Hepatocyte (in vitro differentiated cells): ENCODE data around the gene ATP6V0A4. TPM values are rescaled to one million over a fixed set of nuclear protein-coding genes. Genes with fewer than 3 reads are reported as not detected.

ENCODE experiments used
- DNase-seq: peaks from one replicate; pipeline ENCODE4 v3.0.0-alpha.2; 2016; ENCODE audit warnings: low spot score
- H2AFZ ChIP-seq: fragments of 200-600 bp; sonication (generic); 2 replicates; pipeline ENCODE4 v1.6.0; 2016; ENCODE audit warnings: antibody characterized with exemption, mild to moderate bottlenecking
- H3K27ac ChIP-seq: fragments of 200-600 bp; sonication (generic); 2 replicates; pipeline ENCODE4 v1.5.1; 2016; ENCODE audit warnings: mild to moderate bottlenecking
- H3K27me3 ChIP-seq: fragments of 200-600 bp; sonication (generic); 2 replicates; pipeline ENCODE4 v1.6.1; 2016
- H3K36me3 ChIP-seq: fragments of 200-600 bp; sonication (generic); replicated peaks from 2 replicates; pipeline ENCODE4 v1.5.1; 2016; ENCODE audit warnings: low read depth; ENCODE audit not compliant: insufficient read depth
- H3K4me1 ChIP-seq: fragments of 200-600 bp; sonication (generic); 2 replicates; pipeline ENCODE4 v1.5.1; 2016; ENCODE audit warnings: mild to moderate bottlenecking, moderate library complexity; ENCODE audit not compliant: insufficient read depth
- H3K4me2 ChIP-seq: fragments of 200-600 bp; sonication (generic); 2 replicates; pipeline ENCODE4 v1.6.0; 2016
- H3K4me3 ChIP-seq: fragments of 200-600 bp; sonication (generic); 2 replicates; pipeline ENCODE4 v1.5.1; 2016; ENCODE audit warnings: mild to moderate bottlenecking
- H3K79me2 ChIP-seq: fragments of 200-600 bp; sonication (generic); 2 replicates; pipeline ENCODE4 v1.6.0; 2017; ENCODE audit warnings: mild to moderate bottlenecking
- H3K9me2 ChIP-seq: fragments of 200-600 bp; sonication (generic); replicated peaks from 2 replicates; pipeline ENCODE4 v1.6.0; 2017; ENCODE audit warnings: mild to moderate bottlenecking; ENCODE audit not compliant: insufficient read depth
- H3K9me3 ChIP-seq: fragments of 200-600 bp; sonication (generic); 2 replicates; pipeline ENCODE4 v1.5.1; 2016; ENCODE audit warnings: low read depth, mild to moderate bottlenecking
- H4K20me1 ChIP-seq: fragments of 200-600 bp; sonication (generic); 2 replicates; pipeline ENCODE4 v1.6.0; 2016; ENCODE audit warnings: mild to moderate bottlenecking; ENCODE audit not compliant: insufficient read depth, poor library complexity, severe bottlenecking
- EZH2 ChIP-seq: fragments of 200-600 bp; sonication (generic); IDR thresholded peaks from 2 replicates; pipeline ENCODE4 v1.6.1; 2016; ENCODE audit warnings: antibody characterized with exemption, mild to moderate bottlenecking, borderline replicate concordance
- EZH2phosphoT487 ChIP-seq: fragments of 200-600 bp; sonication (generic); IDR thresholded peaks from one replicate; pipeline ENCODE4 v1.6.1; 2018; ENCODE audit warnings: antibody characterized with exemption, mild to moderate bottlenecking, low read depth, moderate library complexity; ENCODE audit not compliant: unreplicated experiment, severe bottlenecking
- WGBS: methylation state at CpG from one replicate; pipeline ENCODE4 v1.1.6; 2016; ENCODE audit warnings: low lambda C conversion rate; ENCODE audit errors: missing lambda C conversion rate; 5-methylcytosine and 5-hydroxymethylcytosine counted together
- polyA plus RNA-seq: library from polyadenylated mRNA; unstranded; fragments of >200 nt; fragmentation: Nextera tagmentation; extraction: Ambion mirVana; gene quantifications from 2 replicates; pipeline ENCODE4 v1.2.1, GENCODE V29; 2016
- total RNA-seq: library from RNA; depleted of rRNA; stranded (reverse); fragments of >200 nt; gene quantifications from 2 replicates; pipeline ENCODE4 v1.2.3, GENCODE V29; 2014
- TF ChIP-seq, protein P1 (sequence below): fragments of 200-600 bp; sonication (generic); IDR thresholded peaks from 2 replicates; pipeline ENCODE4 v1.5.1; 2016; ENCODE audit warnings: antibody characterized with exemption, mild to moderate bottlenecking; ENCODE audit not compliant: poor library complexity

The ATP6V0A4 gene
- total and polyA plus RNA-seq, 2 experiments from 2014 or later: 0.34 to 1.1 TPM

GRCh38 chr7:138750901-138751464 lies 47.0 kb downstream of the ATP6V0A4 start:
- no peak overlapping the region for H3K27ac ChIP-seq
- 73% methylated on average over 18 of the region's 18 CpGs for WGBS
- no peaks in the 10 kb centered on the region for H3K9me3 ChIP-seq
- TF ChIP-seq, protein P1, sequence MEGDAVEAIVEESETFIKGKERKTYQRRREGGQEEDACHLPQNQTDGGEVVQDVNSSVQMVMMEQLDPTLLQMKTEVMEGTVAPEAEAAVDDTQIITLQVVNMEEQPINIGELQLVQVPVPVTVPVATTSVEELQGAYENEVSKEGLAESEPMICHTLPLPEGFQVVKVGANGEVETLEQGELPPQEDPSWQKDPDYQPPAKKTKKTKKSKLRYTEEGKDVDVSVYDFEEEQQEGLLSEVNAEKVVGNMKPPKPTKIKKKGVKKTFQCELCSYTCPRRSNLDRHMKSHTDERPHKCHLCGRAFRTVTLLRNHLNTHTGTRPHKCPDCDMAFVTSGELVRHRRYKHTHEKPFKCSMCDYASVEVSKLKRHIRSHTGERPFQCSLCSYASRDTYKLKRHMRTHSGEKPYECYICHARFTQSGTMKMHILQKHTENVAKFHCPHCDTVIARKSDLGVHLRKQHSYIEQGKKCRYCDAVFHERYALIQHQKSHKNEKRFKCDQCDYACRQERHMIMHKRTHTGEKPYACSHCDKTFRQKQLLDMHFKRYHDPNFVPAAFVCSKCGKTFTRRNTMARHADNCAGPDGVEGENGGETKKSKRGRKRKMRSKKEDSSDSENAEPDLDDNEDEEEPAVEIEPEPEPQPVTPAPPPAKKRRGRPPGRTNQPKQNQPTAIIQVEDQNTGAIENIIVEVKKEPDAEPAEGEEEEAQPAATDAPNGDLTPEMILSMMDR: no peak
- TF ChIP-seq EZH2phosphoT487 (no peak), EZH2 (no peak)
- no peak overlapping the region for H2AFZ ChIP-seq
- H3K79me2 ChIP-seq: no peaks in the 10 kb centered on the region
- H3K27me3 ChIP-seq: no peaks in the 10 kb centered on the region
- H3K9me2 ChIP-seq: no peaks in the 10 kb centered on the region
- H3K36me3 ChIP-seq: no peaks in the 10 kb centered on the region
- no peaks in the 10 kb centered on the region for H4K20me1 ChIP-seq
- H3K4me2 ChIP-seq: no peak overlapping the region
- DNase-seq: no peak
- H3K4me3 ChIP-seq: no peak overlapping the region
- H3K4me1 ChIP-seq: peaks cover 8% of the 10 kb centered on the region

GRCh38 chr7:138750473-138750872 lies 47.5 kb downstream of the ATP6V0A4 start:
- Histone ChIP-seq H3K4me3 (no peak overlapping the region), H4K20me1 (no peaks in the 10 kb centered on the region), H3K27ac (no peak overlapping the region), H3K27me3 (no peaks in the 10 kb centered on the region), H3K9me3 (no peaks in the 10 kb centered on the region), H2AFZ (no peak overlapping the region), H3K79me2 (no peaks in the 10 kb centered on the region), H3K9me2 (no peaks in the 10 kb centered on the region), H3K4me2 (no peak overlapping the region), H3K4me1 (peaks cover 6% of the 10 kb centered on the region), H3K36me3 (no peaks in the 10 kb centered on the region)
- 98% methylated on average over 15 of the region's 15 CpGs for WGBS
- TF ChIP-seq EZH2phosphoT487: no peak
- DNase-seq: no peak

DNA sequence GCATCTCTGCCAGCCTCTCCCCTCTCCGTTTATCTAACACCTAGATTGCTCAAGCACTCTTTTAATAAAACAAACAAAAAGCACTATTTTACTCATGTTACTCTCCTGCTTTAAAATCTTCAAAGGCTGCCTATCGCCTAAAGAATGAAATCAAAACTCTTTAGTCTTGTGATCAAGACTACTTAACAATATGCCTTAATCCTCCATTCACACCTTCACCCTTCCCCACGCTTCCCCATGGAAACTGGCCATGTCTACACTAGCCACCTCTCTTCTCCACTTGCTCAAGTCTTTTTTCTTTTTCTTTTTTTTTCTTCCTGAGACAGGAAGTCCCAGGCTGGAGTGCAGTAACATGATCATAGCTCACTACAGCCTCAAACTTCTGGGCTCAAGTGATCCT lies 48.0 kb downstream of the ATP6V0A4 start:
- H3K9me3 ChIP-seq: no peaks in the 10 kb centered on the region
- DNase-seq: no peak
- no peak overlapping the region for H3K4me2 ChIP-seq
- TF ChIP-seq EZH2 (no peak), EZH2phosphoT487 (no peak)
- TF ChIP-seq, protein P1: no peak
- H2AFZ ChIP-seq: no peak overlapping the region
- 69% methylated on average over 3 of the region's 3 CpGs for WGBS
- no peak overlapping the region for H3K27ac ChIP-seq
- H3K27me3 ChIP-seq: no peaks in the 10 kb centered on the region
- no peak overlapping the region for H3K4me3 ChIP-seq
- no peaks in the 10 kb centered on the region for H3K9me2 ChIP-seq
- H4K20me1 ChIP-seq: no peaks in the 10 kb centered on the region
- peaks cover 1% of the 10 kb centered on the region for H3K4me1 ChIP-seq
- no peaks in the 10 kb centered on the region for H3K36me3 ChIP-seq
- no peaks in the 10 kb centered on the region for H3K79me2 ChIP-seq

GRCh38 chr7:138748666-138749065 lies 49.3 kb downstream of the ATP6V0A4 start:
- H3K9me3 ChIP-seq: no peaks in the 10 kb centered on the region
- TF ChIP-seq, protein P1: no peak
- TF ChIP-seq EZH2phosphoT487 (no peak), EZH2 (no peak)
- H3K36me3 ChIP-seq: no peaks in the 10 kb centered on the region
- H3K4me1 ChIP-seq: no peaks in the 10 kb centered on the region
- H3K27me3 ChIP-seq: no peaks in the 10 kb centered on the region
- H3K27ac ChIP-seq: no peak overlapping the region
- no peak overlapping the region for H3K4me2 ChIP-seq
- H4K20me1 ChIP-seq: no peaks in the 10 kb centered on the region
- H3K4me3 ChIP-seq: no peak overlapping the region
- WGBS: 92% methylated on average over 6 of the region's 6 CpGs
- DNase-seq: no peak
- H3K79me2 ChIP-seq: no peaks in the 10 kb centered on the region
- H2AFZ ChIP-seq: no peak overlapping the region
- no peaks in the 10 kb centered on the region for H3K9me2 ChIP-seq
